ENCODE data around the gene MACROD2.

Gene MACROD2

DNA sequence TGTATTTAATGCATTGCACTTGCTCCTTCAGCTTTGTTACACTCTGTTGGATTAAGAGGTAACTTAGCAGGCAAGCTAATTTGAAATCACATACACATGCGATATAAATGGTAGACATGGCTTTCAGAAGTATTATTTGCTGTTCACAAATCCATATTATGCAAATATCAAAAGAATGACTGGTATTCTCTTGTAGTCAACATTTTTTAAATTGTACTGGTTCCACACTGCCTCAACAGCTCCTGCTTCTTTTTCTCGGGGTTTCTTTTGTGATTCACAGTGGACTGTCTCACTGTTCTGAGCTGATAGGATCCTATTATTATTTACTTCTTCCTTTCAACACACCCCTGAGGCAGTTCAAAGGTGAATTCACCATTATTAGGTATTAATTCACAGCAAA is 1650.5 kb downstream of the MACROD2 start:
- DNase-seq (ENCODE audit: low read depth, low spot score): no peak

DNA sequence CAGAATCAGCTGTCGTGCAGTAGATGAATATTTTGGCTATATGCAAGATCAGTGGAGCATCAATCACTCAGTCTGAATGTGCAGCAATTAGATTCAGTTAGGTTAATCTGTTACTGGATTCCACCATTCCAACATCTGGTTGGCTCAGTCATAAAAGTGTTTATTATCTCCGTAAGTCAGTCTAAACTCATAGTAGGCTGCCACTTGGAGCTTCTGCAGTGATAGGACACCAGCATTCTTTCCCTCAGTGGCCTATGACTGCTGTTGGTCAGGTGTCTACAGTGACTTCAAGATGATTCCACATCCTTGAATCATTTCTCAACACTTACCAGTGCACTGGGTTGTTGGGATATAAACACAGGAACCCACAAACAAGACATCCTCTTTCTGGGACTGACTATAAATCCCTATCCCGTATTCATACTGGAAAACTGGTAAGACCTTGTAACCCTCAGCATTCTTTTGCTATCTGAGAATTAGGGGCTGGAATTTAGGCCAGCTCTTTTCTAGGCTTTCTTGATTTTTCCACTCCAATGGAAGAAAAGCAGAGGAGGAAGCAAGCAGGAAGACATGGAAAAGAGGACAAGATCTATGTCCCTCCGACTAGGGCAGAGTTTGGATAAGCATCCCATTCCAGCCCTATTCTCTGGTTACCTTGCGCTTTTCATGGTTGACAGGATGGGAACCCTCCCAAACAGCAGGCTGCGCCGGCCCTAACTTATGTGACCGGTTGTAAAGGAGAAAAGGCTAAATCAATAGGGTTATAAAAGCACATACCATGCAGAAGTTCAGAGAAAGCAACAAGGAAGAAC is 1658.3 kb downstream of the MACROD2 start:
- no peak for DNase-seq (ENCODE audit: low read depth, low spot score)

DNA sequence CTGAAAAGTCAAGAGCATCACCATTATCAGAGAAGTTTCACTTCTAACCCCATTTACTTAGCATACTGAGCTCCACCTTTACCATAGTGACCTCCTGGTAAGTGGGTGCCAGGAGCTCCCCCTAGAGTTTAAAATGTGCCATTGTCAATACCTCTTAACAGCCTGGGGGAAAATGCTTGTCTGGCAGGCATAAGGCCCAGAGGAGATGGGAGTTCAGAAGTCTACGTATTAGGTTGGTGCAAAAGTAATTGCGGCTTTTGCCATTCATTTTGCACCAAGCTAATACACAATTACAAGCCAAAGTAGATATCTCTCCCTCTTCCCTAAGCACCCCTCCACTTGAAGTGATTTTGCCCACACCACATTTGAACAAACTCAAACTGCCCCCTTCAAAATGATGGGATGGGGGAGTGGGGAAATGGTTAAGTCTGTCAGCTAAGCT is 1658.9 kb downstream of the MACROD2 start:
- DNase-seq (ENCODE audit: low read depth, low spot score): no peak

DNA sequence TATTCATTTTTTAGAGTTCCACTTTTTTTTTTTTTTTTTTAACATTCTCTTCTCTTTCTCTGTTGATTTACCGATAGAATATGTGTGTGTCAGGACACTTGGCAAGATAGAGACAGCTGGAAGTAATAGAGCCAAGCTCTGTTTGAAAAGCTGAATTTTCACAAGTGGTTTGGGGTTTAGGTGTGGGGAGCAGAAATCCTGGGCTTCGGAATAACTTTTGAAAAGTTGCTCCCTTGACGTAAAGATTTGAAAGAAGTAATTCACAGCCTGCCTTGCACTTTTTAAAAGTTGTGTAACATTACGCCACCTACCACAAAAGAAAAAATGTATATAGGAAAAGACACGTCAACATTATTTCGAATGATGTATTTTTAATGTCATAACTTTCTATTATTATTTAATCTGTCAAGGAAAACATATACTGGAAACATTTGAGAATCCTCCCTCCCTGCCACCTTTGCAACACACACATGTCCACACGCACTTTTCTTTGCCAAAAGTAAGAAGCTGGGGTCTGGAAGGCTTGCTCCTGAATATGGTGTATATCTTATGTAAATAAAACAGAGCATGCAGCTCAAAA is 1660.1 kb downstream of the MACROD2 start:
- no peak for DNase-seq (ENCODE audit: low read depth, low spot score)

DNA sequence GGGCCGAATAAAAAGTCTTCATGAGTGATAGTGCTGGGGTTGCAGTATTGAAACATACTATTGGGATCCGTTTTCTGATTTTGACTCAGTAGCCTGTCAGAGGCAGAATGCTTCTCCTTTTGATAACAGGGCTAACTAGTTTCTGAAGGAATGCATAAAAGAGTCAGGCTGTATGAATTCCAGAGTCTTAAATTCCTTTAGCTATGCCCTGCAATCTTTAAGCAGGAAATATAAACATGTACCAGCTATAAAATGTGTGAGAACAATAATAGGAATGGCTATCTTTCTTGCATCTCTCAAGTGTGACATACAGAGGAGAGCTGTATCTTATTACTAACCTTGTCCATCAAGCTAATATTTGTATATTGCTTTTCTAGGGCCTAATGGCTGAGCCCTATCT is 1660.8 kb downstream of the MACROD2 start:
- no peak for DNase-seq (ENCODE audit: low read depth, low spot score)

DNA sequence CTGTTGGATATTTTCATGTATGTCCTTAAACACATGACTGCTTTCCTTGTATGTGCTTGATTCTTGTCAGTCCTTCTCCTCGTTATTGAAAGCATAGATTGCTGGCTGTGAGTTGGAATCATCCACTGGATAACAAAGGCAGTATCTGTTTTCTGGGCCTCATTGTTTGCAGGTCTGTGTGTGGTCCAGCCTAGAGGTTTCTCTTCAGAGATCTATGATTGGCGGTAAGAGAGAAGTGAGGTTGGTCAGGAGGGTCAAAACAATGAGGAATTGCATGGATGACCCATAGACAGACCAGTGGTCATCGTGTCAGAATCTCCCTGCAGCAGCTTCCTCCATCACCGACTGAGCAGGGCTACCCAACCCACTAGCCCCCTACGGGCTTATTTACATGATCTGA is 1663.0 kb downstream of the MACROD2 start:
- DNase-seq (ENCODE audit: low read depth, low spot score): no peak

DNA sequence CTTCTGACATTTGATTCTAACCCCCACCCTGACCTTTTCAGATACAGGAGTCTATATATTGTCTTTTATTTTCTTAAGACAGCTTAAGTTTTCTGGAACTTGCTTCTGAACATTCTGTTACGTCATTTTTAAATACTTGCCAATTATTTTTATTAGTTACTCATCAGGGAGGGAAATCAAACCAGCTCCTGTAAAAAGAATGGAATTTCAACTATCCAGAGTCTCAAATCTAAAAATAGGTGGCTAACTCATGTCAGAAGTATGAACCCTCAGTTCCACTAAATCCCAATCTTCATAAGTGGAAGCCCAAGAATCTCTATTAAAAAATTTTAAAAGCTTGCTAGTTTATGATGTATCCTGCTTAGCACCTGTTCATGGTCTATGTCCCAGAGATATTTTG is 1677.9 kb downstream of the MACROD2 start:
- DNase-seq (ENCODE audit: low read depth, low spot score): no peak

DNA sequence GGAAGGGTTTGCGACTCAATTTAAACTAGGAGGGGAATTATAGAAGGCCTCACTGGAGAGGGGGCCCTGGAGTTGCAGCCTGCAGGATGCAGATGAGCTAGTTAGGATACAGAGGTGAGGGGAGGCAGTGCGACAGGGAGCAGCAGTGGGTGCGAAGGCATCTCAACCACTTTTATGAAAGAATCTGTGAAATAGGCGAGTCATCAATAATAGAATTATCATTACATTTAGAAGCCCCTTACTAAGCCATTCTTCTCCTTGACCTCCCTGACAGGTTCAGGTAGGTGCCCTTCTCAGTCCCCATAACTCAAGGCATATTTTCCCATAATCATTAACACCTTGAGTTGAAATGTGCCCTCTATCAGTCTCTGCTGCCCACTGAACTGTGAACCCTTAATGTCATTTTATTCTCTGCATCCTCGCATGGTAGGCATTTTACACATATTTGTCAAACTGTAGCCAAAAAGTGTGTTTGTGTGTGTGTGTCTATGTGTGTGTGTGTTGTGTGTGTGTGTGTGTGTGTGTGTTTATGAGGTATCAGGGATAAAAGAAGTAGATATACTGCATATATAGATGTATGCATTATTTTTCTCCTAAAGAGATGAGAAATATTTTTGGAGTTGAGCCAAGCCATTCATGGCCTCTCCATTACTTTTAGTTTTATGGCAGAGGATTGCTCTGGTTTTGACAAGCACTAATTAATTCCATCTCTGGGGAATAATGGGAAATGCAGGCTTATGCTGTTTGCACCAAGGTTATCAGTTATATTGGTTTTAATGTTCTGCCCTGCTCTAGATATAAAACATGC is 1679.1 kb downstream of the MACROD2 start:
- no peak for DNase-seq (ENCODE audit: low read depth, low spot score)

DNA sequence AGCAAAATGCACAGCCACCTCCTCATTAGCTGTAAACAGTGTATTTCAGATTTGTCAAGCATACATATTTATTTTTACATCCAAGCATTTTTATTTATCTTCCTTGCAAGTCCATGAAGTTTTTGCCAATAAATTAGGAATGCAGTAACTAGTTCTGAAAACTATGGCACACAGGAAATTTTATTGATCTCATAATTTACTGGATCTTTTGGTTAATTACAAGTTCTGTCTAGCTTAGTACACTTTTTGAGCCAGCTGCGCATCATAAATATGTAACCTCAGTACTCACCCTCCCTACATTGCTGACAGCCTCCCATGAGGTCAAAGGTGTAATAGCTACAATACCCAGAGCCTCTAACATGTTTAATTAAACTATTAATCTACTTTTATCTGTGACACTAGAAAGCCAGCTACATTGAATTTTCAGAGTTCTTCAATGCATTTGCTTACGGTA is 1679.8 kb downstream of the MACROD2 start:
- no peak for DNase-seq (ENCODE audit: low read depth, low spot score)

DNA sequence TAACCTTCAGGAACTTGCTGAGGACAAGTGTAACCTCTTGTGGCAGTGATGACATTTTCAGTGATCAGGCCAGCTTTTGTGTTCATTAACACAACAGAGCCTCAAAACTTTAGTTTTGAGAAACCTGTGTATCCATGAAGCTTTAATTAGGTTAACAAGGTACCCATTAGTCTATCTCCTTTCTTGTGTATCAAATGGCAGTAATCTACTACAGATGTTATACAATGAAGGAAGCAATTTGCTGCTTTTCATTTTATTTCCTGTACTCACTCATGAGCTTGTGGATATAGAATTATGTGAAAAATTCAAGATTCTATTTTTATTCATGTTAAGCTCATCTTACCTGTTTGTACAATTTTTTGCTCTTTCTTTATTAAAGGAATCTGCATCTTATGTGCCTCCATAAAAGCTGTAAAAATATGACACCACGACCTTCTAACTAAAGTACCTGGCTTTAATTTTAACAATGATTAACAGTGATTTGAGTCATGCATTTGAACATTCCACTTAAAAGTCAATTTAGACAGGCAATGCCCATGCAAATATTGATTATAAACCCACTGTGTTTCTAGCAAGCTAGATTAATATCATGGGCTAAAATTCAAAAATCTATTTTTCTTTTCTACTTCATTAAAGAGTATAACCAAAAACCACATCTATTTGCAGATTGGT is 1680.6 kb downstream of the MACROD2 start:
- no peak for DNase-seq (ENCODE audit: low read depth, low spot score)

DNA sequence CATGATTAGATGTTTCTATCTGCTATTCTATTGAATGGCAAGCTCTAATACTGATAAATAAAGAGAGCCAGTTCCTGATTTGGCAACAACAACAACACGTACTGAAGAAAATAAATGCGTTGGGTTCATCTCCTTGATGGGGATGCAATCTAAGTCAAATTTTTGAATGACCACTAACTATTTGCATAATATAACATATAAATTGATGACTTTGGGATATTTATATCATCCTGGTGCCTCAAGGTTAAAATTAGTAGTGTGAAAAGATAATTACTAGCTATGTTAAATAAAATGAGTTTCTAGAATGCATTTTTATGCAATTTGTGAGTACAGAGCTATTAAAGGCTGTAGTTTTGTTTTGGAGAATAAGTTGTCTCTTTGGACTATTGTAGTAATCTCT is 1681.5 kb downstream of the MACROD2 start:
- no peak for DNase-seq (ENCODE audit: low read depth, low spot score)

DNA sequence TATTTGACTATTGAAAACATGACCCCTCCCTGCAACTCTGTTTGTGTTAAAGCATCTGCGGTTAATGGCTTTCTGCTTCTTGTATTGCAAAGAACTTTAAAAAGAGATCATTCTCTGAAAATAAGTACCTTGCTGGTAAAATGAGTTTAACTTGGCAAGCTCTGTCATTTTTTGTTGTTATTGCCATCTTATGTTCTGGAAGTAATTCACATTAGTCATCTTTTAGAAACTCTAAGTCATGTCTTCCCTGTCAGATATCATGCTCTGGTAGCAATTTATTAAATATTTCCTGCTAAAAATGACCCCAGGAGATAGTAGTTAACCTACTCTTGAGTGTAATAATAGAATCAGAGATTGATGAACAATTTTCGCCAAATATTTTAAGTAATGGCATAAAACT is 1687.4 kb downstream of the MACROD2 start:
- DNase-seq (ENCODE audit: low read depth, low spot score): no peak

DNA sequence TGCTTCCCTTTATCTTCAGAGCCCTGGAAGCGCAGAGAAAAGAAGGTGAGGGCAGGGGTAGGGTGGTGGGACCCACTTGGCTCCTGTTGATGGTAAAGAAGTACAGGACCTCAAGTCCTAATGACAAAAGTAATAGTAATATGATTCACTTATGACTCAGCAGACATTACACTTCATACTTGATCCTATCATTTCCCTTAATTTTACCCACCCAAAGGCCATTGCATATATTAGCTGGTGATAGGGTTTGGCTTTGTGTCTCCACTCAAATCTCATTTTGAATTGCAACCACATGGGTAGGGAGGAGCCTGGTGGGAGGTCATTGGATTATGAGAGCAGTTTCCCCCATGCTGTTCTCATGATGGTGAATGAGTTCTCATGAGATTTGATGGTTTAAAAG is 1697.3 kb downstream of the MACROD2 start:
- DNase-seq (ENCODE audit: low read depth, low spot score): no peak

DNA sequence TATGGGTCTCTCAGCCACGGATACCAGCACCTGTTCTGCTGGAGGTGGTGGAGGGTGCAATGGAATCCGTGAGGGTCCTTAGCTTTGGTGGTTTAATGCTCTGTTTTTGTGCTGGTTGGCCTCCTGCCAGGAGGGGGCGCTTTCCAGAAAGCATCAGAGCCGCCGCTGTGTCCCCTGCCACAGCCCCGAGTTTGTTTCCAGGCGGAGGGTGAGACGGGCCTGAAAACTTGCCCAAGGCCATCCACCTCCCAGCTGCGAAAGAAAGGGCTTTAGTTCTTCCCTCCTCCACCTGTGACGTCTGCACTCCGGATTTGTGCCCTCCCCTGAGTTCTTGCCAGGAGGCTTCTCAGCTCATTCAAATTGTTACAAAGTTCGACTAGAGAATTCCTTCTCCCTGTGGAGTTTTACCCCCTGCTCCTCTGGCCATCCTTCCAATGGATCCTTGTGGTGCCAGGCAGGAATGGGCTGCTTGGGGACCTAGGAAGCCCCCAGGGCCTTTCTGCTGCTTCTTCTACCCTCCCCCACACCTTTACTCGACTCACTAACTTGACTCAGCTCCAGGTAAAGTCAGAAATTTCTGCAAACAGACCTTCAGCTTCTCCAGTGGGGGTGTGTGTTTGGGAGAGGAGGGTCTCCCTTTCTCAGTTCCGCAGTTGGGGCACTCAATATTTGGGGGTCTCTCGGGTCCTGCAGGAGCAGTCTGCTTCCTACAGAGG is 1704.3 kb downstream of the MACROD2 start:
- DNase-seq (ENCODE audit: low read depth, low spot score): no peak

DNA sequence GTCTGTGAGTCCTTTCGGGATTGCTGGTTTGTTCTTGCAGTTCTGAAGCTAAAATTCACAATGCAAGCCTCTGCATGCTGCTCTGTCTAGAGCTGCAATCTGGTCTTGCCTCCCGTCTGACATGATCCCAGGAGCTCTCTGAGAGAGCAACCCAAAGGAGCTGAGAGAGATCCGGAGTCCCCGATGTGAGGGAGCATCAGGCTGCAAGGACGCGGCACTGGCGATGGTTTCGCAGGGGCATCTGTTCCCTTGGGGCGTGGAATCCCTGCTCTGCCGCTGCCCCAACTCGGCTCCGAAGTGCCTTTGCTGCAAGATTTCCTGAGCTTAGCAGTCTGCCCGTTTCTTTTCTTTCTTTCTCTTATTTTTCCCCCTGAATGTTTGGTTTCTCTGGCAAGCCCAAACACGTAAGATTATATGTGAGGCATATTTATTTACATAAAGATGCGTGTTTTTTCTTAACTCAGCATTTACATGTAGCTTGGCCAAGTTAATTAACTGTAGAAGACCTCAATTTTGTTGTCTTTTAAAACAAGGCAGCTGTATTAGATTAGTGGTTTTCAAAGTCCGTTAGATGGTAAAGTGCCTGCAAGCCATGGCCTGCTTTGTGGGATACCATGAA is 1704.9 kb downstream of the MACROD2 start:
- no peak for DNase-seq (ENCODE audit: low read depth, low spot score)

DNA sequence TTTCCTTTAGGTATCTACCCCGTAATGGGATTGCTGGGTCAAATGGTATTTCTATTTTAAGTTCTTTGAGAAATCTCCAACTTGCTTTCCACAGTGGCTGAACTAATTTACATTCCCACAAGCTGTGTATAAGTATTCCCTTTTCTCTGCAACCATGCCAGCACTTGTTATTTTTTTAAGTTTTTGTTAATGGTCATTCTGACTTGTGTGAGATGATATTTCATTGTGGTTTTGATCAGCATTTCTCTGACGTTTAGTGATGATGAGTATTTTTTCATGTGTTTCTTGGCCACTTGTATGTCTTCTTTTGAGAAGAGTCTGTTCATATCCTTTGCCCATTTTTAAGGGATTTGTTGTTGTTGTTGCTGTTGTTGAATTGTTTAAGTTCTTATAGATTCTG is 1706.8 kb downstream of the MACROD2 start:
- no peak for DNase-seq (ENCODE audit: low read depth, low spot score)

DNA sequence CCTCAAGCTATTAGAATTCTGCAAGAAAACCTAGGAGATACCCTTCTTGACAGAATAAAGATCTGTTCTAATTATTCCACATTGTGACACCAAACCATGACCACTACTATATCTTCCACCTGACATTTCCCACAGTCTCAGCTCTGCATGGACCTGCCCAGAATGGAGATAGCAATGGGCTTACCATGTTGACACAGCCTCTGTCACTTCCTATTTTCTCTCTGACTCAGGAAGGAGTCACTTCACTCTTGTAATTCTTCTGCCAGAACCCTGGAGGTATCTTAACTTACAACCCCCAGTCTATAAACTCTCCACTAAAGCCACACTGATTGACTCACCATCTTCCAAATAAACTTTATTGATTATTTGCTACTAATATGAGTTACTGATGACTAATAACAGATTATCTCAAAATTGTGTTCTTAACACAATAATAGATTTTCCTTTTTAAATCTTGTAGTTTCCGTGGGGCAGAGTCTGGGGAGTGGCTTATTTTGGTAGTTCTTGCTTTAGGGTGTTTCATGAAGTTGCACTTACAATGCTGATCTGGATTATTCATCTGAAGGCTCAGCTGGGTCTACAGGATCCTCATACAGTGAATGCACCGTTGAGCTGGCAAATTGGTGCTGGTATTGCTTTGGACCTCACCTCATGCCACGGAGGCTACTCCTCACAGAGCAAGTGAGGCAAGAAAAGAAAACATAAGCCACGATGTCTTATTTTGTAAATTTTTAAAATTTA is 1708.0 kb downstream of the MACROD2 start:
- no peak for DNase-seq (ENCODE audit: low read depth, low spot score)

DNA sequence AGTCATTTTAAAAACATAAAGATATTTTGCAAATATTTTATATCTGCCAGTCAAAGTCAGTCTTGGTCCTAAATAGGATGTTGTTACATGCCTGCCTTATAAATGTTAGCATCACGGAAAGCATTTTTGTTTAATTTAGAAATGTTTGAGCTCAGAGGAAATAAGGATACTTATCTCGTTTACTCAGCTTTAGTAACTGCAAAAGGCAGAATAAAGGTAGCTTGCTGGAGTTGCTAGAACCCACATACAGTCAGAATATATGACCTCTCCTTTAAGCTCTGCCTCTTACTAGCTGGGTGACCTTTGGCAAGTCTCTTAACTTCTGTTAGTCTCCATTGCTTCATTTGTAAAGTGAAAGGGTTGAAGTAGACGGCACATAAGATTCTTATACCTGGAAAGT is 1710.7 kb downstream of the MACROD2 start:
- DNase-seq (ENCODE audit: low read depth, low spot score): no peak

DNA sequence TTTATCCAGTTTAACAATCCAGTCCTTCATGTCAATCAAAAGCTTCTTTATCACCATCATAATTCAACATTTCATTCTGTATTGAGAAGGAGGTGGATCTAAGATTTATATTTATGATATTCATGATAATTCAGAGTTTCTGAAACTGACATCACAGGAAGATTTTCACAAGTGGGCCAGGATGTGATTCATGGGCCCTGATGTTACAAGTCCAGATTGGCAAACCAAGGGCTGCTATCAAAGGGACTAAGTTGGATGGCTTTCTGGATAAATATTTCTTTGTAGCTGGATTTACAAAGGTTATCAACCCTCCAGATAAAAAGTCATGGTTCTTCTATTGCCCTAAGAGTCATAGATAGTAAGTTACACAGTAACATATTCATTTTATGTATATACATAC is 1711.4 kb downstream of the MACROD2 start:
- DNase-seq (ENCODE audit: low read depth, low spot score): no peak

DNA sequence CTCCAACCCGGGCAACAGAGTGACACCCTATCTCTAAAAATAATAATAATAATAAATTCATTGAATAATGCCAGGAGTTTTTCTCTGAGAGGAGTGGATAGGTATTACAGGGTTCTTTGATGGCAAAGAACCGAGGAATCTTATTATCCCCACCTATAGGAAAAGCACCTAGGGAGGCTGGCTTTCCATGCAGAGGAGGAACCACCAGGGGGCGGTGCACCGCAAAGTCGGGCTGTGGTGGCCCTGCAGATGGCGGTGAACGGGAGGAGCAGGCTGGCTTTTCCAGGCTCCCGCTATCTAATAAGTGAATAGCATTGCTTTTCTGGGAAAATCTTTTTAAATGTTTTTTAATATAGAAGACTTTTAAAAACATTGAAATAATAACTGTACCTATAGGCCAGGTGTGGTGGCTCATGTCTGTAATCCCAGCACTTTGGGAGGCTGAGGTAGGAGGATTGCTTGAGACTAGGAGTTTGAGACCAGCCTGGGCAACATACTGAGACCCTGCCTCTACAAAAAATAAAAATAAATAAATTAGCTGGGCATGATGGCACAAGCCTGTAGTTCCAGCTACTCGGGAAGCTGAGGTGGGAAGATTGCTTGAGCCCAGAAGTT is 1713.8 kb downstream of the MACROD2 start:
- no peak for DNase-seq (ENCODE audit: low read depth, low spot score)
